Right lobe of liver (tissue), 6 donors: ENCODE measurements around the gene RXFP1. TPM values are rescaled to one million over a fixed set of nuclear protein-coding genes. Genes with fewer than 3 reads are reported as not detected.

Experiments used
- ATAC-seq, 4 donors: fragments of 200-7000 bp; cut with Tn5 transposase; one replicate each; pipeline ENCODE4 v1.9.1; 2020; ENCODE audit warnings: mild to moderate bottlenecking in 4 of 4, moderate library complexity in 4 of 4
- DNase-seq, 3 donors: peaks; one replicate each; pipeline ENCODE4 v3.0.0-alpha.2; 2020
- H3K27ac ChIP-seq, 3 donors: fragments of 200-600 bp; one replicate each; pipeline ENCODE4 v1.8.0; 2022
- H3K27me3 ChIP-seq, 2 donors: fragments of 200-600 bp; one replicate each; pipeline ENCODE4 v1.8.0; 2022
- H3K36me3 ChIP-seq, 4 donors: fragments of 200-600 bp; sonication (generic) in 1 of 4; one replicate each; pipeline versions ENCODE4 v1.5.1 to v1.8.0; 2017 to 2022; ENCODE audit warnings: control low read depth in 1 of 4
- H3K4me1 ChIP-seq, 4 donors: fragments of 200-600 bp; sonication (generic) in 1 of 4; one replicate each; pipeline versions ENCODE4 v1.5.1 to v1.8.0; 2017 to 2022; ENCODE audit warnings: control low read depth in 1 of 4
- H3K4me3 ChIP-seq, 3 donors: fragments of 200-600 bp; one replicate each; pipeline ENCODE4 v1.8.0; 2022
- H3K9me3 ChIP-seq, 4 donors: fragments of 200-600 bp; sonication (generic) in 1 of 4; one replicate each; pipeline versions ENCODE4 v1.5.1 to v1.8.0; 2017 to 2022; ENCODE audit warnings: control low read depth in 1 of 4
- CTCF ChIP-seq, 4 donors: fragments of 200-600 bp in 3 of 4; fragments of 450-650 bp in 1 of 4; IDR thresholded peaks; one replicate each; pipeline versions ENCODE4 v1.5.1 to v1.8.0; 2016 to 2022; ENCODE audit warnings: antibody characterized with exemption in 4 of 4, mild to moderate bottlenecking in 2 of 4
- POLR2A ChIP-seq: fragments of 450-650 bp; IDR thresholded peaks from one replicate; pipeline ENCODE4 v1.6.1; 2017; ENCODE audit warnings: antibody characterized with exemption, mild to moderate bottlenecking
- WGBS: methylation state at CpG from one replicate; pipeline ENCODE4 v1.1.6; 2018; ENCODE audit warnings: low coverage, low lambda C conversion rate; ENCODE audit not compliant: insufficient coverage; ENCODE audit errors: missing lambda C conversion rate; 5-methylcytosine and 5-hydroxymethylcytosine counted together
- intact Hi-C, 2 donors: fragments of 100-400 bp; cut with DNase I; formaldehyde crosslinking; loops; one replicate each; pipeline versions ENCODE4 v1.11.2 to v1.14.1; 2022
- total RNA-seq, 6 experiments: library from RNA; depleted of rRNA in 2 of 6; stranded (reverse); fragments of >200 nt in 2 of 6; fragmentation: NEBNext Ultra II Directional in 3 of 6; extraction: Animal tissue kit (Norgen Biotek cat#: 25700) in 3 of 6; gene quantifications; one replicate each; pipeline versions ENCODE4 v1.1.0 to v1.2.4, GENCODE V29; 2016 to 2023
- donor health status: DM: no; HTN: yes; CAD: no.
- donor health status: DM: no; HTN: no; CAD: no.
- donor health status: DM: no; HTN: no; CAD: no.
- donor health status: DM: no; HTN: yes; CAD: no.
- donor health status: DM: no; HTN: yes; CAD: no.

RXFP1 gene
- total RNA-seq, 6 experiments from 2014 or later, result 0.88 to 3.4 (median 1.3) TPM

GRCh38 chr4:158536833-158537232, 15.2 kb downstream of the RXFP1 start:
- Histone ChIP-seq H3K4me3 (no peak overlapping the region), H3K36me3 (no peaks in the 10 kb centered on the region), H3K9me3 (no peaks in the 10 kb centered on the region), H3K4me1 (no peaks in the 10 kb centered on the region), H3K27ac (no peak overlapping the region), H3K27me3 (no peaks in the 10 kb centered on the region)
- TF ChIP-seq CTCF (IDR thresholded peaks at IDR 0.05), result no peak
- TF ChIP-seq POLR2A, result no peak
- intact Hi-C loops, result no loop called here
- DNase-seq, result no peak
- no peak for ATAC-seq
- 80% methylated on average over 3 of the region's 3 CpGs for WGBS

- intact Hi-C loops, result no loop called here
- peak in 1 of 4 donors; percentile 44 for ATAC-seq
- H3K4me1 ChIP-seq, result no peaks in the 10 kb centered on the region
- no peak overlapping the region for H3K4me3 ChIP-seq
- no peaks in the 10 kb centered on the region for H3K9me3 ChIP-seq
- no peaks in the 10 kb centered on the region for H3K36me3 ChIP-seq
- WGBS, result 68% methylated on average over 4 of the region's 4 CpGs
- H3K27ac ChIP-seq, result no peak overlapping the region
- no peaks in the 10 kb centered on the region for H3K27me3 ChIP-seq
- DNase-seq, result no peak
- TF ChIP-seq POLR2A (no peak), CTCF (IDR thresholded peaks at IDR 0.05) (no peak)
Observed at GRCh38 chr4:158538176-158538575, 16.5 kb downstream of the RXFP1 start.

- Histone ChIP-seq H3K4me3 (no peak overlapping the region), H3K36me3 (no peaks in the 10 kb centered on the region), H3K9me3 (no peaks in the 10 kb centered on the region), H3K4me1 (no peaks in the 10 kb centered on the region), H3K27ac (no peak overlapping the region), H3K27me3 (no peaks in the 10 kb centered on the region)
- DNase-seq, result no peak
- intact Hi-C loops, result no loop called here
- peak in 2 of 4 donors; percentile 17 to 22 for ATAC-seq
- TF ChIP-seq CTCF (IDR thresholded peaks at IDR 0.05), result no peak
- WGBS, result 34% methylated on average over 4 of the region's 4 CpGs
Observed at GRCh38 chr4:158538911-158539310, 17.2 kb downstream of the RXFP1 start.

- no peak for ATAC-seq
- WGBS, result 53% methylated on average over 9 of the region's 9 CpGs
- Histone ChIP-seq H3K36me3 (no peaks in the 10 kb centered on the region), H3K9me3 (no peaks in the 10 kb centered on the region), H3K4me1 (no peaks in the 10 kb centered on the region), H3K27me3 (no peaks in the 10 kb centered on the region), H3K4me3 (no peak overlapping the region), H3K27ac (no peak overlapping the region)
- no peak for TF ChIP-seq POLR2A
- TF ChIP-seq CTCF (IDR thresholded peaks at IDR 0.05), result no peak
- DNase-seq, result no peak
- intact Hi-C loops, result no loop called here
Observed at GRCh38 chr4:158540125-158540907, 18.6 kb downstream of the RXFP1 start.
